Effector memory CD8-positive, alpha-beta T cell (primary cell): Measurements from ENCODE around the gene PAQR5.
"Not testable (repeated sequence)": the region's sequence is repeated elsewhere in the genome, so short reads cannot be mapped to it uniquely, and the experiment has no call there.

ENCODE experiments used
- ATAC-seq: fragments of 150-1000 bp; cut with Tn5 transposase; replicated peaks from 2 replicates; pipeline ENCODE4 v1.10.0; 2021; ENCODE audit warnings: mild to moderate bottlenecking, moderate library complexity
- DNase-seq, 3 experiments: peaks; one replicate each; pipeline ENCODE4 v3.0.0; 2021
- H3K27ac Mint-ChIP-seq, 2 donors: one replicate each; pipeline ENCODE4 v1.8.0; 2022; ENCODE audit warnings: mild to moderate bottlenecking in 2 of 2, mixed read lengths in 2 of 2, moderate library complexity in 2 of 2
- H3K27me3 Mint-ChIP-seq, 2 donors: one replicate each; pipeline ENCODE4 v1.8.0; 2022; ENCODE audit warnings: mixed read lengths in 2 of 2
- H3K36me3 Mint-ChIP-seq: one replicate; pipeline ENCODE4 v1.8.0; 2022; ENCODE audit warnings: mild to moderate bottlenecking, moderate library complexity, mixed read lengths; ENCODE audit not compliant: insufficient read depth
- H3K4me1 Mint-ChIP-seq, 2 donors: one replicate each; pipeline ENCODE4 v1.8.0; 2022; ENCODE audit warnings: low read depth in 2 of 2, mixed read lengths in 2 of 2
- H3K4me3 Mint-ChIP-seq, 2 donors: one replicate each; pipeline ENCODE4 v1.8.0; 2022; ENCODE audit warnings: mild to moderate bottlenecking in 2 of 2, mixed read lengths in 2 of 2, moderate library complexity in 2 of 2
- H3K9me3 Mint-ChIP-seq, 2 donors: one replicate each; pipeline ENCODE4 v1.8.0; 2022; ENCODE audit warnings: mixed read lengths in 2 of 2

The PAQR5 gene

DNA sequence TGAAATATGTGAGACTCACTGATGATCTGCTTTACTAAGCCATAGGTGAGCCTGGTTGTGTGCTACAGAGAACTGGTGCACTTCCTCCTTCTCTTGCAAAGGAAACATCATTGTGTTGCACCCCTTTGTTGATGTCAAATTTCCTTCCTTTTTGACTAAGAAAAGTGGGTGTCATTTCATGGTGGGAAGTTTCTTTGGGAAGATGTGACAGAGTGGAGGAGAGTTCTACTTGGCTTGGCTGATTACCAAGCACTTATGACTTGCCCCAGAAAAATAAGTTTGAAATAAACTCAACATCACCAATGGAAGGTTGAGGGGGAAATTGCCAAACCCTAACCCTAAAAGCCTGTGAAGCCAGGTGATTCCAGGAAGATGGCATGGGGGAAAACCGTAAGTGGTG, 61.9 kb downstream of the PAQR5 start:
- Mint-ChIP-seq H3K36me3 (no peaks in the 10 kb centered on the region), H3K4me3 (no peak overlapping the region), H3K4me1 (no peaks in the 10 kb centered on the region), H3K9me3 (no peaks in the 10 kb centered on the region), H3K27me3 (peaks cover 7 to 18% of the 10 kb centered on the region in 2 donors), H3K27ac (no peak overlapping the region)
- DNase-seq (no peak), ATAC-seq (no peak)

DNA sequence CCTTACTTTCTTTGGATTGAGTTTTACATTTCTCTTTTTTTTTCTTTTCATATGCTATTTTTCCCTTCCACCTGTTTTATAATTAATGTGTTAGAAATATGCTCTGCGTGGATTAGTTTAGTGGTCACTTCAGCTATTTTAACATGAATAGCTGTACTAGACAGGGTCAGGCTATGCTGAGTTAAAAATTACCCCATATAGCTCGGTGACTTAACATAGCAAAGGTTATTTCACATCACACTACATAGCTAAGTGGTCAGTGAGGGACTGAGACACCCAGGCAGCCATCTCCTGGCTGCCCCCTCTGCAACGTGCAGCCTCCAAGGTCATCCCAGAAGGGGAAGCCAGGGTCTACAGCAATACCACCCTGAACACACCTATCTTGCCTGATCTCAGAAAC, 68.5 kb downstream of the PAQR5 start:
- Mint-ChIP-seq H3K9me3 (no peaks in the 10 kb centered on the region), H3K4me1 (no peaks in the 10 kb centered on the region), H3K27me3 (peaks cover 19 to 38% of the 10 kb centered on the region in 2 donors), H3K27ac (no peak overlapping the region), H3K36me3 (no peaks in the 10 kb centered on the region), H3K4me3 (no peak overlapping the region)
- DNase-seq = no peak
- no peak for ATAC-seq

DNA sequence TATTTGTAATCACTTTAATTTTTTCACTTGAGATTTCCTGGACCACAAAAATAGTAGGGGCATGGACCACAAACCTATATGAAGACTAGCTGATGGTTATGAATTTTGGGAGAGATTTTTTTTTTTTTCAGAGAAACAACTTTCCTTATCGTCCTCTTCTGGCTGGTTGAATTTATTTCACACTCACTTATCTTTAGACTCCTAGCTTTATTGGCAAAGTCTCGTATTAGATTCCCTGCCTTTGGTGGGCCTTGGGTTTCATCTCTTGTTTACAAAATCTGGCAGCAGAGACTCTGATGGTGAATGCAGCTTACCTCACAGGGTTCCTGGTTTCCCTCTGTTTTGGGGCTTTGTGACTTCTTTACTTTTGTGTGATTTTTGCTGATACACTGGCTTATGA, 70.9 kb downstream of the PAQR5 start:
- no peaks in the 10 kb centered on the region for H3K36me3 Mint-ChIP-seq
- peaks cover 37 to 60% of the 10 kb centered on the region in 2 donors for H3K27me3 Mint-ChIP-seq
- H3K27ac Mint-ChIP-seq = no peak overlapping the region
- DNase-seq = no peak
- H3K4me1 Mint-ChIP-seq = no peaks in the 10 kb centered on the region
- no peak for ATAC-seq
- H3K4me3 Mint-ChIP-seq = no peak overlapping the region
- H3K9me3 Mint-ChIP-seq = no peaks in the 10 kb centered on the region

DNA sequence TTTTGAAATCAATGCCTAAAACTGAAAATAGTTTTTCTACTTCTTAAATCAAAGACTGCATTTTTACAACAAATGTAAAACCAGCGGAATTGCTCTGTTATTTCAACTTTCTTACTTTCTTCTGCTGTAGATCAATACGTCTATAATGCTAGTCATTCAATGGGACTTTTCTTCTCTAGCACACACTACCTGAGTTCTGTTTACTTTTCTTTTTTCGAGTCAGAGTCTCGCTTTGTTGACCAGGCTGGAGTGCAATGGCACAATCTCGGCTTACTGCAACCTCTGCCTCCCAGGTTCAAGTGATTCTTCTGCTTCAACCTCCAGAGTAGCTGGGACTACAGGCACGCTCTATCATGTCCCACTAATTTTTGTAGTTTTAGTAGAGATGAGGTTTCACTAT, 74.7 kb downstream of the PAQR5 start:
- no peak overlapping the region for H3K27ac Mint-ChIP-seq
- DNase-seq (no peak), ATAC-seq (no peak)
- no peak overlapping the region for H3K4me3 Mint-ChIP-seq
- no peaks in the 10 kb centered on the region for H3K36me3 Mint-ChIP-seq
- H3K27me3 Mint-ChIP-seq = peaks cover 42 to 65% of the 10 kb centered on the region in 2 donors
- H3K4me1 Mint-ChIP-seq = peaks cover 0 to 2% of the 10 kb centered on the region in 2 donors
- H3K9me3 Mint-ChIP-seq = no peaks in the 10 kb centered on the region

DNA sequence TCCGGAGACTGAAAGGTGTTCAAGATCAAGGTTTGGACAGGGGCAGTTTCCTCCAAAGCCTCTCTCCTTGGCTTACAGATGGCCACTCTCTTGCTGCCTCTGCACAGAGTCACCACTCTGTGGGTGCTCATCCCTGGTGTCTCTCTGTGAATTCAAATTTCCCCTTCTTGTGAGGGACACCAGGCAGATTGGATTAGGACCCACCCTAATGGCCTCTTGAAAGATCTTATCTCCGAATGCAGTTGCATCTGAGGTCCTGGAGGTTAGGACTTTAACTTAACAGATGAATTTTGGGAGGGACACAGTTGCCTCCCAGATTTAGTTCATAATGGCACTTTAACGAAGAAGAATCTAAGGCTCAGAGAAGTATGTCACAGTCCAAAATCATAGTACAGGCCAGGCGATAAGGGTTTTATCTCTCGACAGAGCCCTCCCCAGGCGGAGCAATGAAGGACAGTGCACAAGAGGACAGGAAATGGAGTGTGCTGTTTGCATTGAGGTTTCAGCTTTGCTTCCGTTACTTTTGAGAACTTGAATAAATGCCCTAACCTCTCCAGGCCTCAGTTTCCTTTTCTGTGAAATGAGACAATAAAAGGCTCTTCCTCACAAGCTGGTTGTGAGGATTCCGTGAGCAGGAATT, 76.6 kb downstream of the PAQR5 start:
- DNase-seq (no peak), ATAC-seq (no peak)
- H3K27me3 Mint-ChIP-seq = peaks cover 48 to 63% of the 10 kb centered on the region in 2 donors
- H3K27ac Mint-ChIP-seq = no peak overlapping the region
- H3K36me3 Mint-ChIP-seq = no peaks in the 10 kb centered on the region
- H3K9me3 Mint-ChIP-seq = no peaks in the 10 kb centered on the region
- H3K4me3 Mint-ChIP-seq = no peak overlapping the region
- H3K4me1 Mint-ChIP-seq = peaks cover 0 to 2% of the 10 kb centered on the region in 2 donors

DNA sequence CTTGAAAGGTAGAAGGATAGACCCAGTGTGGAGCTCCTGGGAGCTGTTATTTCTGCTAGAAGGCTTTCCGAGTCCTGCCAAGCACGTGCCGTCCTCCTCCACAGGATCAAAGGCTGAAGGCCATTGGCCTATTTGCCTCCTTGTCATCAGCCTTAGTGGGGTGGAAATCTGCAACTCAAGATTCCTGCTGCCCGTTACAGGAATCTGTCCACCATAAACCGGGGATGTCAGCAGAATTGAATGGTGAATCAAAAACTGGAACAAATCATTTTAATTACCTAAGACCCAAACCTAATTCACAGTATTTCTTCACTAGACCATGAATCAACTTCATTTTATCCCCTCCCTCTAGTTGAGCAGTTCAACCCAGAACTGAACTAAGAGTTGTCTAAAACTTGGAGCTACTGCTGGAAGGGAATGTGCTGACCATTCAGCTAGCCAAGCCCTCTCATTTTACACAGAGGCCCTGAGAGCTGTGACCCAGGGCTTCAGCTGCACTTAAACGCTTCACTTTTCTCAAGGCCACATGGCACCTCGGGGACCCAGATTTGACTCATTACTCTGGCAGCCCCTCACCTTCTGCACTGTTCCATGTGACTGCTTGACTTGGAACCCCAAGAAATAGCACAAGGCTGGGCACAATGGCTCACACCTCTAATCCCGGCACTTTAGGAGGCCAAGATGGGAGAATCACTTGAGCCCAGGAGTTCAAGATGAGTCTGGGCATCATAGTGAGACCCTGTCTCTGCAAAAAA, 78.7 kb downstream of the PAQR5 start:
- Mint-ChIP-seq H3K27me3 (peaks cover 54 to 70% of the 10 kb centered on the region in 2 donors), H3K27ac (no peak overlapping the region)

DNA sequence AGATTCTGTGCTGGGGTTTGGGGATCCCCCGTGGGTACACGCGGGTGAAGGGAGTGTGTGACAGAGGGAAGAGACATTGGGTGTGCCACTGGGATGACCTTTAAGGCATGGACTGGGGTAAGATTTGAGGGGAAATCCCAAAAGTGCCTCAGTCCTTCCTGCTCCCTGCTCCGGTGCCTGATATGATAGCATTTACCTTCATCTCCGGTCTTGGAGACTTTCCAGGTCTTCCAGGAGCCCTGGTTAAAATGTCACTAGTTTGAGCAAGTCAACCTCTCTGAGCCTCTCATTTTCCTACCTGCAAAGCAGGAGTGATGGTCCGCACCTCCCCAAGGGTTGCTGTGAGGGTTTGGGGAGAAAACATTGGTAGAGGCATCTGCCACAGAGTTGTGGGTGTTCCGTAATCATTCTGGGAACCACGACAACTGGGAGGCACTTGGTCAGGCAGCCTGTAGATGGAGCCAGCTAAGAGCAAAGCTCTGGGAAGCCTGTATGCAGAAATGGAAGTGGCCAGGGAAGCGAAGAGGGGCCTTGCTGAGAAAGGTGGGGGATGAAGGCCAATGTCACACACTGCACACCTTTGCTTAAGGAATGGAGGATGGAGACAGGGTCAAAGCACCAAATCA, 81.5 kb downstream of the PAQR5 start:
- Mint-ChIP-seq H3K27me3 (peaks cover 30 to 42% of the 10 kb centered on the region in 2 donors), H3K36me3 (no peaks in the 10 kb centered on the region), H3K9me3 (no peaks in the 10 kb centered on the region), H3K4me3 (no peak overlapping the region), H3K4me1 (peaks cover 0 to 2% of the 10 kb centered on the region in 2 donors), H3K27ac (no peak overlapping the region)
- no peak for DNase-seq
- ATAC-seq = no peak

More for the DNA sequence above, 78.7 kb downstream of the PAQR5 start:
- no peak overlapping the region for H3K4me3 Mint-ChIP-seq
- H3K36me3 Mint-ChIP-seq = no peaks in the 10 kb centered on the region
- H3K4me1 Mint-ChIP-seq = peaks cover 0 to 2% of the 10 kb centered on the region in 2 donors
- no peaks in the 10 kb centered on the region for H3K9me3 Mint-ChIP-seq
- DNase-seq (no peak), ATAC-seq (no peak)

DNA sequence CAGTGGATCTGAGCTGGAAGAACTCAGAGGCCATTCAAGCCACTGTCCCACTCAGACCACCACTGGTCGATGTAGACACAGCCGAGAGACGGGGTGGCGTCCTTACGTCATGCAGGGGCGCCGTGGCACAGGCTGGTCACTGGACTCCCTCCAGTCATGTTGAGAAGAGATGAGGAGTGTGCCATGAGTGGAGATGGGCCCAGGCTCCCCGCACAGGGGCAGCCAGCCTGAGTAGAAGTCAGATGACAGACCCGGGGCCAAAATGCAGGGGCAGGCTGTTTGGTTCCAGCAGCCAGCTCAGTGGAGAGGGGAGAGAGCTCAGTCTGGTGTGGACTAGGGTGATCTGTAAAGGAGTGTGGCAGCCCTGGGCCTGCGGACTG, 82.0 kb downstream of the PAQR5 start:
- H3K36me3 Mint-ChIP-seq = no peaks in the 10 kb centered on the region
- H3K4me3 Mint-ChIP-seq = no peak overlapping the region
- no peak overlapping the region for H3K27ac Mint-ChIP-seq
- H3K4me1 Mint-ChIP-seq = peaks cover 0 to 2% of the 10 kb centered on the region in 2 donors
- peaks cover 26 to 37% of the 10 kb centered on the region in 2 donors for H3K27me3 Mint-ChIP-seq
- ATAC-seq = no peak
- DNase-seq = no peak
- H3K9me3 Mint-ChIP-seq = no peaks in the 10 kb centered on the region

DNA sequence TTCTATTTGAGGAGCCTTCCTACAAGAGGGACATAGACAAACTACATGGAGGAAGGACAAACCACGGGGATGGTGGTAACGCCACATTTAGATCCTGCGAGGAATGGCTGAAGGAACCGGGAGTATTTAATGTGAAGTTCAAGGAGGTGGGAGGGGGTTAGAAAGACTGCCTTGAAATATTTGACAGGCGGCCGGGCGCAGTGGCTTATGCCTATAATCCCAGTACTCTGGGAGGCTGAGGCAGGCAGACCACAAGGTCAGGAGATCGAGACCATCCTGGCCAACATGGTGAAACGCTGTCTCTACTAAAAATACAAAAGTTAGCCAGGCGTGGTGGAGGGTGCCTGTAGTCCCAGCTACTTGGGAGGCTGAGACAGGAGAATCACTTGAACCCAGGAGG, 83.5 kb downstream of the PAQR5 start:
- peaks cover 19 to 25% of the 10 kb centered on the region in 2 donors for H3K27me3 Mint-ChIP-seq
- DNase-seq, H3K4me1 Mint-ChIP-seq, H3K27ac Mint-ChIP-seq, H3K9me3 Mint-ChIP-seq, H3K4me3 Mint-ChIP-seq, H3K36me3 Mint-ChIP-seq, ATAC-seq: not testable (repeated sequence)

DNA sequence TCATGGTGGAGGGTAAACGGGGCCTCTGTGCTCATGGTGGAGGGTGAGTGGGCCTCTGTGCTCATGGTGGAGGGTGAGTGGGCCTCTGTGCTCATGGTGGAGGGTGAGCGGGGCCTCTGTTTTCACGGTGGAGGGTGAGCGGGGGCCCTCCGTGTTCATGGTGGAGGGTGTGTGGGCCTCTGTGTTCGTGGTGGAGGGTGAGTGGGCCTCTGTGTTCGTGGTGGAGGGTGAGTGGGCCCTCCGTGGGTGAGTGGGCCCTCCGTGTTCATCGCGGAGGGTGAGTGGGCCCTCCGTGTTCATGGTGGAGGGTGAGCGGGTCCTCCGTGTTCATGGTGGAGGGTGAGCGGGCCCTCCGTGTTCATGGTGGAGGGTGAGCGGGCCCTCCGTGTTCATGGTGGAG, 85.4 kb downstream of the PAQR5 start:
- not testable (repeated sequence) for DNase-seq, H3K9me3 Mint-ChIP-seq, H3K4me1 Mint-ChIP-seq, ATAC-seq, H3K4me3 Mint-ChIP-seq, H3K27ac Mint-ChIP-seq, H3K36me3 Mint-ChIP-seq
- peaks cover 12 to 18% of the 10 kb centered on the region in 2 donors for H3K27me3 Mint-ChIP-seq

DNA sequence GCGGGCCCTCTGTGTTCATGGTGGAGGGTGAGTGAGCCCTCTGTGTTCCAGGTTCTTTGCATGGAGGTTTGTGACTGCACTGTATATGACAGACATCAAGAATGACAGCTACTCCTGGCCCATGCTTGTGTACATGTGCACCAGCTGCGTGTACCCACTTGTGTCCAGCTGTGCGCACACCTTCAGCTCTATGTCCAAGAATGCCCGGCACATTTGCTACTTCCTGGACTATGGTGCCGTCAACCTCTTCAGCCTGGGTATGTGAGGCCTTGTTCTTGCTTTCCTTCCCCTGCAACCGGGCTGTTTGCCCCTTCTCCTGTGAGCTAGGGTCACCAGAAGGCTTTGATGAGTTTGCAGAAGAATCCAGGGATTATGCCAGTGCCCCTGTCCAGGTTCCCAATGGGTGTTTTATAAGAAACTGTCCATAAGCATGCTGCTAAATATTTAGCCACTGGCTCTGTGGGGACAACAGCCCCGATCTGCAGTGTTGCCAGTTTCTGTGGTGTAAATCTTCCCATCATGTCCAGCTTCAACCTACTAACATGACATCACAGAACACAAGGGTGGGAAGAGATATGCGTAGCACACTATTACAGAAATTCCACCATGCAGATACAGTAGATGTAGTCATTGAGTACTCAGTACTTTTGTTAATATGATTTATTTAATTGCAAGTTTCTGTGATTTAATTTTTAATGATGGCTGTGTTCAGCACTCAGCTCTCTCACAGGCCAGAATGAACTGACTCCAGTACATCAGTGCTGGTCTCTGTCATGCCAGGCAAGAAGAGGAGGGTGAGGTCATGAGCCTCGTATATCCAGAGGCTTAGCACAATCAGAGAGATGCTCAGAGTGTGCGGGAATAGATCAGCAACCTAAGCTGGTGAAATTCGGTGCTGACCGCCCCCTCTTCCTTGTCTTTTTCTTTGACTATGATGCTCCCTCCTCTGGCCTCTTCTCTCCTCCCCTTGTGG, 86.2 kb downstream of the PAQR5 start:
- Mint-ChIP-seq H3K9me3 (no peaks in the 10 kb centered on the region), H3K36me3 (no peaks in the 10 kb centered on the region), H3K4me1 (no peaks in the 10 kb centered on the region), H3K27me3 (peaks cover 9 to 10% of the 10 kb centered on the region in 2 donors), H3K27ac (no peak overlapping the region), H3K4me3 (no peak overlapping the region)
- ATAC-seq (no peak), DNase-seq (no peak)

DNA sequence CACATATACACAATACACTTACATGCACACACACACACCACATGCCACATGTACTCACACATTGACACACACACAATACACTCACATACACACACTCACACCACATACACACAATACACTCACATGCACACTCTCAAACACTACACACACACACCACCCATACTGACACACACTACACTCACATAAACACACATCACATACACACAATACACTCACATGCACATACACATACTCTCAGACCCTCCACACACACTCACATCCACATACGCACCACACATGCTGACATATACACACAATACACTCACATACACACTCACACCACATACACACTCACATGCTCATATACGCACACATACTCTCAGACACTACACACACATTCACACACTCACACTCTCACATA, 87.1 kb downstream of the PAQR5 start:
- H3K4me3 Mint-ChIP-seq = no peak overlapping the region
- DNase-seq (no peak), ATAC-seq (no peak)
- H3K27me3 Mint-ChIP-seq = peaks cover under 1% of the 10 kb centered on the region in 2 donors
- no peaks in the 10 kb centered on the region for H3K9me3 Mint-ChIP-seq
- no peaks in the 10 kb centered on the region for H3K36me3 Mint-ChIP-seq
- no peaks in the 10 kb centered on the region for H3K4me1 Mint-ChIP-seq
- no peak overlapping the region for H3K27ac Mint-ChIP-seq

DNA sequence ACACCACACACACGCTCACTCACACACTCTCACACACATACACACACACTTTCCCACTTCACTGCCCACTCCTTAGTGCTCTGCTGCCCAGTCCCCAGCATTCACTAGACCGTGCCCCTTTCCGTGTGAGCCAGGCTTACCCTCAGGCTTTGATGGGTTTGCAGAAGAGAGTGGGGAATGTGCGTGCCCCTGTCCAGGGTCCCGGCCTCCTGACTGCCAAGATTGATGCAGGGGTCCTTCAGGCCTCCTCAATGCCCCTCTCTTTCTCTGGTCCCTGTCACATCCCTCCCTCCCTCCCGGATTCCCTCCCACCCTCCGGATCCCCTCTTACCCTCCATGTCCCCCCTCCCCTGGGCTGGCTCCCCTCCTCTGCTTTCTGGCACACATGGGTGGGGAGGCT, 87.6 kb downstream of the PAQR5 start:
- ATAC-seq (no peak), DNase-seq (no peak)
- no peaks in the 10 kb centered on the region for H3K9me3 Mint-ChIP-seq
- no peak overlapping the region for H3K27ac Mint-ChIP-seq
- H3K4me3 Mint-ChIP-seq = no peak overlapping the region
- H3K27me3 Mint-ChIP-seq = peaks cover 0 to 1% of the 10 kb centered on the region in 2 donors
- no peaks in the 10 kb centered on the region for H3K4me1 Mint-ChIP-seq
- H3K36me3 Mint-ChIP-seq = no peaks in the 10 kb centered on the region
